ENCODE results near the gene DDB1.

- TF ChIP-seq CTCF (IDR thresholded peaks at IDR 0.05; ENCODE audit: low read length) (no peak), EZH2 (IDR thresholded peaks at IDR 0.05; ENCODE audit: borderline replicate concordance, low read length) (no peak)
Measured at GRCh38 chr11:61342207-61342803, 9.4 kb upstream of the DDB1 start.

All from OCI-LY1 (cell line).